ENCODE data around the gene ERCC6. TPM values are rescaled to one million over a fixed set of nuclear protein-coding genes. Genes with fewer than 3 reads are reported as not detected.

Gene ERCC6
- total RNA-seq, 1 experiment from 2014 or later = 36.7 TPM

DNA sequence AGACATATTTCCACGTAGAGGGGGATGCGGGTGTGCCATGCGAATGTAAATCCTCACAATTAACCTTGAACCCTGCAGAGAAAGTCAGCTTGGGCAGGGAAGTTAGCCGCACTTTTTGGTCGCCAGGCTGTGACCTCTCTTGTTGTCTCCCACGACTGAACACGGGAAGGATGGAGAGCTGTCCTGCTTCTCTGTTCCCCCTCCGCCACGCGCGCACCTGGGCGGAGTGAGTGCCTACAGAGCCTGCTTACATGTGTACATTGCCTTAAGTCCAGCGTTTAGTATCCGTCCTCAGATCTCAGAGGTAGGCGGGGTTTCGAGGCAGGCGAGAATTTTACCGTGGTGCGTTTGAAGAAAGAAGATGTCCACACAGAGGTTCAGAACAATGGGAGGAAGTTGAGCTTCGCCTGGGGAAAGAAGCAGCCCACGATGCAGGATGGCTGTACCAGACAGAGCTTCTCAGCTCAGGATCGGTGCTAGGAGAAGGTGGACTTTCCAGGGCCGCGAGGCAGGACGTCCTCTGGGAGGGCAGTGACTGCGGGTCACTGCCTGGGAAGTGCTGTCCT is 482 bp upstream of the ERCC6 start:
- POLR2A ChIA-PET (ENCODE audit: unreplicated experiment) = interaction anchor here (0.6 to 2.0 kb wide), 9 partner anchors 9 to 490 kb away, joined by 3 to 34 read pairs (median 4); no protein-coding TSS in a partner anchor
- CTCF ChIA-PET = interaction anchor here (0.8 to 1.2 kb wide), 4 partner anchors 13 to 132 kb away, joined by 3 to 10 read pairs (median 5); no protein-coding TSS in a partner anchor
- peak overlapping the region; percentile 73 for H3K9ac ChIP-seq (ENCODE audit: low read length)
- no peaks in the 10 kb centered on the region; the same call in none of the 2 replicates for H3K9me3 ChIP-seq (ENCODE audit: low read length)
- peak overlapping the region; percentile 87 for H3K4me2 ChIP-seq (ENCODE audit: low read length)
- H3K9me2 ChIP-seq (replicated peaks; ENCODE audit: low read length) = no peaks in the 10 kb centered on the region
- H4K20me1 ChIP-seq (ENCODE audit: low read length) = 0 out of 2 replicates have a peak, but pooled peaks cover under 1% of the 10 kb centered on the region
- H3F3A ChIP-seq (ENCODE audit: low read length, unreplicated experiment) = no peaks in the 10 kb centered on the region
- peak; percentile 86 for DNase-seq
- peaks cover 42% of the 10 kb centered on the region for H3K79me2 ChIP-seq (ENCODE audit: low read length)
- ATAC-seq = peak; percentile 59
- intact Hi-C loops (cut with micrococcal nuclease) = loop anchor here (1.0 to 2.0 kb wide), 2 partner anchors 13 to 53 kb away; no protein-coding TSS in a partner anchor
- H3K36me3 ChIP-seq (ENCODE audit: low read depth, low read length) = peaks cover 9% of the 10 kb centered on the region; the same call in 1 of the 2 replicates
- TSS peak; percentile 88 for BruUV-seq (replicated peaks)
- H3K4me1 ChIP-seq (ENCODE audit: insufficient read depth, low read length) = peaks cover 45% of the 10 kb centered on the region
- H3K27me3 ChIP-seq (ENCODE audit: low read length) = no peaks in the 10 kb centered on the region
- no peak for TF ChIP-seq EZH2 (IDR thresholded peaks at IDR 0.05; ENCODE audit: low read length, unreplicated experiment)
- peak; percentile 2; the same call in 1 of the 2 replicates for TF ChIP-seq CTCF (conservative IDR thresholded peaks at IDR 0.05; ENCODE audit: low read depth, low read length)
- TF ChIP-seq EZH2phosphoT487 (IDR thresholded peaks at IDR 0.05; ENCODE audit: borderline replicate concordance, low read length) = no peak
- peak overlapping the region; percentile 85 for H2AFZ ChIP-seq (ENCODE audit: low read length)
- peak overlapping the region; percentile 75 for H3K4me3 ChIP-seq (ENCODE audit: low read length)
- peak overlapping the region; percentile 75 for H3K27ac ChIP-seq (ENCODE audit: low read length)

GRCh38 chr10:49534670-49535381 is 4.1 kb downstream of the ERCC6 start:
- peaks cover 88% of the 10 kb centered on the region for H3K79me2 ChIP-seq (ENCODE audit: low read length)
- H3K9ac ChIP-seq (ENCODE audit: low read length) = no peak overlapping the region
- no peak overlapping the region for H2AFZ ChIP-seq (ENCODE audit: low read length)
- DNase-seq (peak; percentile 82), ATAC-seq (peak; percentile 6; the same call in 1 of the 2 replicates)
- no TSS peak for BruUV-seq (replicated peaks)
- peak overlapping the region; percentile 6 for H3K27ac ChIP-seq (ENCODE audit: low read length)
- 0 out of 2 replicates have a peak, but pooled peaks cover 3% of the 10 kb centered on the region for H4K20me1 ChIP-seq (ENCODE audit: low read length)
- no peaks in the 10 kb centered on the region for H3K27me3 ChIP-seq (ENCODE audit: low read length)
- CTCF ChIA-PET = interaction anchor here (0.6 to 1.2 kb wide), 6 partner anchors 16 to 127 kb away, joined by 3 to 8 read pairs (median 3); no protein-coding TSS in a partner anchor
- H3K4me2 ChIP-seq (ENCODE audit: low read length) = peak overlapping the region; percentile 30
- H3K4me1 ChIP-seq (ENCODE audit: insufficient read depth, low read length) = peaks cover 43% of the 10 kb centered on the region
- no peak overlapping the region for H3K4me3 ChIP-seq (ENCODE audit: low read length)
- peaks cover 39% of the 10 kb centered on the region for H3K36me3 ChIP-seq (ENCODE audit: low read depth, low read length)
- no peak for TF ChIP-seq EZH2 (IDR thresholded peaks at IDR 0.05; ENCODE audit: low read length, unreplicated experiment)
- TF ChIP-seq EZH2phosphoT487 (IDR thresholded peaks at IDR 0.05; ENCODE audit: borderline replicate concordance, low read length) = no peak
- TF ChIP-seq CTCF (conservative IDR thresholded peaks at IDR 0.05; ENCODE audit: low read depth, low read length) = no peak; the same call in 1 of the 2 replicates
- POLR2A ChIA-PET (ENCODE audit: unreplicated experiment) = interaction anchor here (0.6 to 0.7 kb wide), 3 partner anchors 13 to 931 kb away, joined by 3 to 4 read pairs (median 3); no protein-coding TSS in a partner anchor
- no peaks in the 10 kb centered on the region for H3K9me3 ChIP-seq (ENCODE audit: low read length)
- no peaks in the 10 kb centered on the region for H3F3A ChIP-seq (ENCODE audit: low read length, unreplicated experiment)
- intact Hi-C loops (cut with micrococcal nuclease) = no loop called here
- no peaks in the 10 kb centered on the region for H3K9me2 ChIP-seq (replicated peaks; ENCODE audit: low read length)

Data from PC-3 (cell line).